Naive thymus-derived CD4-positive, alpha-beta T cell (primary cell): ENCODE results near the gene SRRM2. TPM values are rescaled to one million over a fixed set of nuclear protein-coding genes. Genes with fewer than 3 reads are reported as not detected.

ENCODE experiments used
- ATAC-seq: fragments of 150-1000 bp; cut with Tn5 transposase; 2 replicates; pipeline ENCODE4 v1.10.0; 2021; ENCODE audit warnings: mild to moderate bottlenecking, moderate library complexity
- CTCF ChIA-PET: fragments of 350-600 bp; sonication (Branson Sonifier 250); formaldehyde crosslinking; loops from one replicate; lab custom pipeline; 2021; ENCODE audit warnings: antibody characterized with exemption; lab: Charles Lee
- POLR2A ChIA-PET: fragments of 350-600 bp; sonication (Branson Sonifier 250); formaldehyde crosslinking; loops from one replicate; lab custom pipeline; 2021; ENCODE audit warnings: antibody characterized with exemption, inconsistent platforms; lab: Charles Lee
- DNase-seq, 9 donors: peaks; one replicate each; pipeline versions ENCODE4 v3.0.0 to v3.0.0-alpha.2; 2020 to 2022; ENCODE audit warnings: mixed read lengths in 1 of 9
- H3K27ac ChIP-seq: one replicate; pipeline ENCODE4 v1.7.0; 2013; ENCODE audit warnings: mild to moderate bottlenecking, low read depth, low read length, moderate library complexity
- H3K27me3 ChIP-seq, 2 donors: one replicate each; pipeline ENCODE4 v1.7.0; 2013; ENCODE audit warnings: low read length in 2 of 2, mild to moderate bottlenecking in 2 of 2, moderate library complexity in 2 of 2; ENCODE audit not compliant: control insufficient read depth in 2 of 2, insufficient read depth in 2 of 2
- H3K36me3 ChIP-seq, 3 experiments: 1 replicate in 2 of 3; 2 replicates in 1 of 3; pipeline ENCODE4 v1.7.0; 2013; ENCODE audit warnings: low read length in 3 of 3, mild to moderate bottlenecking in 3 of 3, moderate library complexity in 1 of 3; ENCODE audit not compliant: insufficient read depth in 3 of 3, control insufficient read depth in 2 of 3
- H3K4me1 ChIP-seq, 2 donors: one replicate each; pipeline ENCODE4 v1.7.0; 2013; ENCODE audit warnings: low read length in 2 of 2, mild to moderate bottlenecking in 2 of 2, moderate library complexity in 1 of 2; ENCODE audit not compliant: control insufficient read depth in 2 of 2, insufficient read depth in 2 of 2
- H3K4me3 ChIP-seq: 2 replicates; pipeline ENCODE4 v1.7.0; 2013; ENCODE audit warnings: mild to moderate bottlenecking, low read length
- H3K9me3 ChIP-seq, 3 experiments: 1 replicate in 2 of 3; 2 replicates in 1 of 3; pipeline ENCODE4 v1.7.0; 2013; ENCODE audit warnings: low read length in 3 of 3; ENCODE audit not compliant: control insufficient read depth in 2 of 3
- H3K27ac Mint-ChIP-seq, 9 donors: one replicate each; pipeline ENCODE4 v1.8.0; 2020 to 2022; ENCODE audit warnings: mixed read lengths in 9 of 9, mild to moderate bottlenecking in 8 of 9, moderate library complexity in 5 of 9, inconsistent platforms in 2 of 9
- H3K27me3 Mint-ChIP-seq, 5 donors: one replicate each; pipeline ENCODE4 v1.8.0; 2021 to 2022; ENCODE audit warnings: mixed read lengths in 5 of 5, mild to moderate bottlenecking in 1 of 5
- H3K36me3 Mint-ChIP-seq, 5 donors: one replicate each; pipeline ENCODE4 v1.8.0; 2020 to 2022; ENCODE audit warnings: mixed read lengths in 5 of 5, mild to moderate bottlenecking in 3 of 5, inconsistent platforms in 1 of 5
- H3K4me1 Mint-ChIP-seq, 7 donors: one replicate each; pipeline ENCODE4 v1.8.0; 2020 to 2022; ENCODE audit warnings: mixed read lengths in 7 of 7, mild to moderate bottlenecking in 3 of 7, inconsistent platforms in 1 of 7
- H3K4me3 Mint-ChIP-seq, 10 donors: one replicate each; pipeline ENCODE4 v1.8.0; 2020 to 2022; ENCODE audit warnings: mild to moderate bottlenecking in 10 of 10, mixed read lengths in 10 of 10, moderate library complexity in 6 of 10, inconsistent platforms in 2 of 10
- H3K9me3 Mint-ChIP-seq, 11 donors: one replicate each; pipeline ENCODE4 v1.8.0; 2020 to 2022; ENCODE audit warnings: mixed read lengths in 11 of 11, mild to moderate bottlenecking in 4 of 11, inconsistent platforms in 1 of 11, moderate library complexity in 1 of 11
- intact Hi-C, 2 donors: fragments of 100-400 bp; cut with micrococcal nuclease; formaldehyde crosslinking; loops; one replicate each; pipeline ENCODE4 v1.15.1; 2023
- polyA plus RNA-seq, 2 donors: library from polyadenylated mRNA; unstranded; fragments of 300-500 nt; fragmentation: Illumina TruSeq; gene quantifications; one replicate each; pipeline ENCODE4 v1.2.3, GENCODE V29; 2021
- total RNA-seq, 6 experiments: library from RNA in 5 of 6; stranded (reverse) in 5 of 6; gene quantifications; 1 replicate in 5 of 6; 2 replicates in 1 of 6; pipeline ENCODE4 v1.2.3 and lab custom pipeline; 2021 to 2026

Gene SRRM2
- total and polyA plus RNA-seq, 7 experiments from 2014 or later = 52.1 to 1,259 (median 1,016) TPM

- H3K4me1 ChIP-seq = peaks cover 2 to 8% of the 10 kb centered on the region in 2 donors
- H3K36me3 ChIP-seq = no peaks in the 10 kb centered on the region
- H3K4me3 ChIP-seq = no peak overlapping the region
- no peaks in the 10 kb centered on the region for H3K36me3 Mint-ChIP-seq
- no peaks in the 10 kb centered on the region for H3K9me3 Mint-ChIP-seq
- peaks cover 0 to 12% (median 5%) of the 10 kb centered on the region in 7 donors for H3K4me1 Mint-ChIP-seq
- ChIA-PET POLR2A (interaction anchor here (1.0 kb wide), 1 partner anchor 10 kb away, joined by 4 read pairs; no protein-coding TSS in a partner anchor), CTCF (interaction anchor here (0.9 kb wide), 1 partner anchor 82 kb away, joined by 3 read pairs; no protein-coding TSS in a partner anchor)
- intact Hi-C loops = no loop called here
- H3K9me3 ChIP-seq = no peaks in the 10 kb centered on the region
- H3K4me3 Mint-ChIP-seq = peak overlapping the region in 1 of 10 donors; percentile 66
- no peak overlapping the region for H3K27ac ChIP-seq
- H3K27me3 ChIP-seq = no peaks in the 10 kb centered on the region
- DNase-seq (peak in 1 of 9 donors; percentile 6), ATAC-seq (no peak)
- no peak overlapping the region for H3K27ac Mint-ChIP-seq
- peaks cover 5 to 34% (median 13%) of the 10 kb centered on the region in 5 donors for H3K27me3 Mint-ChIP-seq
Observed at GRCh38 chr16:2787961-2788360, 35.5 kb downstream of the SRRM2 start.

GRCh38 chr16:2790631-2791030 is 38.2 kb downstream of the SRRM2 start:
- Mint-ChIP-seq H3K9me3 (no peaks in the 10 kb centered on the region), H3K4me3 (no peak overlapping the region), H3K27me3 (peaks cover 5 to 40% (median 28%) of the 10 kb centered on the region in 5 donors), H3K36me3 (no peaks in the 10 kb centered on the region), H3K27ac (no peak overlapping the region), H3K4me1 (peaks cover 0 to 11% (median 2%) of the 10 kb centered on the region in 7 donors)
- Histone ChIP-seq H3K36me3 (no peaks in the 10 kb centered on the region), H3K27me3 (no peaks in the 10 kb centered on the region), H3K4me1 (peaks cover 2 to 6% of the 10 kb centered on the region in 2 donors), H3K27ac (no peak overlapping the region), H3K9me3 (no peaks in the 10 kb centered on the region), H3K4me3 (no peak overlapping the region)
- POLR2A ChIA-PET = interaction anchor here (0.7 to 3.1 kb wide), 2 partner anchors 13 to 875 kb away, joined by 3 to 10 read pairs; partner anchors contain the start of gene ELOB
- ATAC-seq = no peak
- CTCF ChIA-PET = no interaction called here
- intact Hi-C loops = no loop called here
- DNase-seq = peak in 1 of 9 donors; percentile 7

DNA sequence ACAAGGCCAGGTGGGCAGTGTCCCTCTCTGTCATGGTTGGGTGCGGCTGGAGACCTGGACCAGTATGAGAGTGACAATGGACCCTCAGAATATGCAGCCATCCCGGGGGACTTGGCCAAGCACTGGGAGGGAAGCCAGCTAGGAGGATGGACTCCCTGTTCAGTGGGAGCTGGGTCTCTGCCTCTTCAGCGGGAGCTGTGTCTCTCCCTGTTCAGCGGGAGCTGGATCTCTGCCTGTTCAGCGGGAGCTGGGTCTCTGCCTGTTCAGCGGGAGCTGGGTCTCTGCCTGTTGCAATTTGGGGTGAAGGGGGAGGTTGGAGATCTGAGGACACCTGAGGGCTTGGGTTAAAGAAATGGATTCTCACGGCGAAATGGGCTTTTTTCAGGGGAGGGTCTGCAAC is 38.7 kb downstream of the SRRM2 start:
- CTCF ChIA-PET = interaction anchor here (0.7 kb wide), 1 partner anchor 242 kb away, joined by 3 read pairs; no protein-coding TSS in a partner anchor
- intact Hi-C loops = no loop called here
- Histone ChIP-seq H3K4me3 (no peak overlapping the region), H3K9me3 (no peaks in the 10 kb centered on the region), H3K27ac (no peak overlapping the region), H3K27me3 (no peaks in the 10 kb centered on the region), H3K4me1 (peaks cover 0 to under 1% of the 10 kb centered on the region in 2 donors), H3K36me3 (no peaks in the 10 kb centered on the region)
- POLR2A ChIA-PET = interaction anchor here (0.6 to 3.1 kb wide), 2 partner anchors 13 to 186 kb away, joined by 5 to 10 read pairs; partner anchors contain the start of gene ELOB
- Mint-ChIP-seq H3K36me3 (no peaks in the 10 kb centered on the region), H3K27ac (no peak overlapping the region), H3K4me3 (no peak overlapping the region), H3K9me3 (no peaks in the 10 kb centered on the region), H3K27me3 (peaks cover 5 to 40% (median 28%) of the 10 kb centered on the region in 5 donors), H3K4me1 (peaks cover 0 to 7% (median under 1%) of the 10 kb centered on the region in 7 donors)
- ATAC-seq (no peak), DNase-seq (peak in 1 of 9 donors; percentile 1)

GRCh38 chr16:2792940-2793339 is 40.5 kb downstream of the SRRM2 start:
- Mint-ChIP-seq H3K27ac (no peak overlapping the region), H3K36me3 (no peaks in the 10 kb centered on the region), H3K9me3 (no peaks in the 10 kb centered on the region), H3K27me3 (peaks cover 5 to 40% (median 28%) of the 10 kb centered on the region in 5 donors), H3K4me1 (no peaks in the 10 kb centered on the region), H3K4me3 (no peak overlapping the region)
- POLR2A ChIA-PET = no interaction called here
- ATAC-seq = no peak
- no peak overlapping the region for H3K4me3 ChIP-seq
- H3K4me1 ChIP-seq = no peaks in the 10 kb centered on the region
- H3K9me3 ChIP-seq = no peaks in the 10 kb centered on the region
- H3K27me3 ChIP-seq = no peaks in the 10 kb centered on the region
- CTCF ChIA-PET = no interaction called here
- DNase-seq = no peak
- no peak overlapping the region for H3K27ac ChIP-seq
- no peaks in the 10 kb centered on the region for H3K36me3 ChIP-seq
- intact Hi-C loops = no loop called here

- H3K4me3 ChIP-seq = no peak overlapping the region
- peak overlapping the region in 1 of 9 donors; percentile 34 for H3K27ac Mint-ChIP-seq
- no peaks in the 10 kb centered on the region for H3K9me3 Mint-ChIP-seq
- H3K36me3 ChIP-seq = no peaks in the 10 kb centered on the region
- no peaks in the 10 kb centered on the region for H3K4me1 Mint-ChIP-seq
- H3K27me3 ChIP-seq = no peaks in the 10 kb centered on the region
- POLR2A ChIA-PET = no interaction called here
- H3K4me1 ChIP-seq = no peaks in the 10 kb centered on the region
- H3K36me3 Mint-ChIP-seq = no peaks in the 10 kb centered on the region
- no peak overlapping the region for H3K4me3 Mint-ChIP-seq
- no peak for DNase-seq
- H3K27ac ChIP-seq = no peak overlapping the region
- intact Hi-C loops = no loop called here
- CTCF ChIA-PET = no interaction called here
- peaks cover 5 to 36% (median 28%) of the 10 kb centered on the region in 5 donors for H3K27me3 Mint-ChIP-seq
- no peaks in the 10 kb centered on the region for H3K9me3 ChIP-seq
- ATAC-seq = peak; percentile 34
Observed at GRCh38 chr16:2795395-2796143, 43.1 kb downstream of the SRRM2 start.

- Mint-ChIP-seq H3K9me3 (peaks cover 0 to 11% (median 3%) of the 10 kb centered on the region in 11 donors), H3K4me1 (peaks cover 0 to 2% (median 0%) of the 10 kb centered on the region in 7 donors), H3K27ac (no peak overlapping the region), H3K27me3 (peaks cover 5 to 23% (median 10%) of the 10 kb centered on the region in 5 donors), H3K36me3 (peaks cover 0 to 6% (median 0%) of the 10 kb centered on the region in 5 donors), H3K4me3 (no peak overlapping the region)
- H3K4me3 ChIP-seq = no peak overlapping the region
- H3K27ac ChIP-seq = no peak overlapping the region
- ChIA-PET CTCF (no interaction called here), POLR2A (no interaction called here)
- H3K27me3 ChIP-seq = no peaks in the 10 kb centered on the region
- no peaks in the 10 kb centered on the region for H3K36me3 ChIP-seq
- H3K9me3 ChIP-seq = peaks cover 0 to 2% (median 0%) of the 10 kb centered on the region in 3 experiments
- no peak for ATAC-seq
- intact Hi-C loops = no loop called here
- H3K4me1 ChIP-seq = no peaks in the 10 kb centered on the region
- DNase-seq = no peak
Observed at GRCh38 chr16:2798723-2799204, 46.3 kb downstream of the SRRM2 start.
